Uterus (tissue), 4 donors: ENCODE results near the gene LRP1-AS. TPM values are rescaled to one million over a fixed set of nuclear protein-coding genes. Genes with fewer than 3 reads are reported as not detected.

ENCODE experiments used
- DNase-seq, 2 donors: peaks; one replicate each; pipeline ENCODE4 v3.0.0-alpha.2; 2019 to 2020
- H3K27ac ChIP-seq, 2 donors: fragments of 200-600 bp; sonication (generic); 1 replicate in 1 of 2; 2 replicates in 1 of 2; pipeline ENCODE4 v1.5.1; 2016 to 2018
- H3K27me3 ChIP-seq, 2 donors: fragments of 200-600 bp; sonication (generic); one replicate each; pipeline ENCODE4 v1.5.1; 2018 to 2019; ENCODE audit warnings: control low read depth in 1 of 2
- H3K36me3 ChIP-seq, 2 donors: fragments of 200-600 bp; sonication (generic); one replicate each; pipeline ENCODE4 v1.5.1; 2019; ENCODE audit warnings: control low read depth in 1 of 2
- H3K4me1 ChIP-seq, 2 donors: fragments of 200-600 bp; sonication (generic); one replicate each; pipeline ENCODE4 v1.5.1; 2018 to 2019; ENCODE audit warnings: control low read depth in 1 of 2
- H3K4me3 ChIP-seq, 2 donors: fragments of 200-600 bp; sonication (generic); 1 replicate in 1 of 2; 2 replicates in 1 of 2; pipeline ENCODE4 v1.5.1; 2018 to 2019; ENCODE audit warnings: mild to moderate bottlenecking in 1 of 2
- H3K9me3 ChIP-seq, 2 donors: fragments of 200-600 bp; sonication (generic); one replicate each; pipeline ENCODE4 v1.5.1; 2019; ENCODE audit warnings: control low read depth in 1 of 2
- POLR2A ChIP-seq, 2 donors: fragments of 450-650 bp; IDR thresholded peaks; one replicate each; pipeline ENCODE4 v1.6.1; 2016; ENCODE audit warnings: antibody characterized with exemption in 2 of 2, mild to moderate bottlenecking in 1 of 2, moderate library complexity in 1 of 2
- intact Hi-C: fragments of 100-400 bp; cut with DNase I; formaldehyde crosslinking; loops from one replicate; pipeline ENCODE4 v1.15.1; 2023; ENCODE audit warnings: low total_unique reads
- total RNA-seq, 4 donors: library from RNA; depleted of rRNA in 3 of 4; stranded (reverse); fragments of >200 nt in 3 of 4; gene quantifications; one replicate each; pipeline versions ENCODE4 v1.1.0 to v1.2.4, GENCODE V29; 2014 to 2023
- TF ChIP-seq, protein P1 (sequence below), 4 experiments: fragments of 200-600 bp in 2 of 4; fragments of 450-650 bp in 2 of 4; sonication (generic) in 2 of 4; IDR thresholded peaks; one replicate each; pipeline ENCODE4 v1.5.1; 2016 to 2019; ENCODE audit warnings: antibody characterized with exemption in 4 of 4, mild to moderate bottlenecking in 2 of 4, moderate library complexity in 1 of 4
- donor health status: DM: yes; HTN: yes; CAD: no.

LRP1-AS gene
- total RNA-seq, 4 donors from 2014 or later: not detected

DNA sequence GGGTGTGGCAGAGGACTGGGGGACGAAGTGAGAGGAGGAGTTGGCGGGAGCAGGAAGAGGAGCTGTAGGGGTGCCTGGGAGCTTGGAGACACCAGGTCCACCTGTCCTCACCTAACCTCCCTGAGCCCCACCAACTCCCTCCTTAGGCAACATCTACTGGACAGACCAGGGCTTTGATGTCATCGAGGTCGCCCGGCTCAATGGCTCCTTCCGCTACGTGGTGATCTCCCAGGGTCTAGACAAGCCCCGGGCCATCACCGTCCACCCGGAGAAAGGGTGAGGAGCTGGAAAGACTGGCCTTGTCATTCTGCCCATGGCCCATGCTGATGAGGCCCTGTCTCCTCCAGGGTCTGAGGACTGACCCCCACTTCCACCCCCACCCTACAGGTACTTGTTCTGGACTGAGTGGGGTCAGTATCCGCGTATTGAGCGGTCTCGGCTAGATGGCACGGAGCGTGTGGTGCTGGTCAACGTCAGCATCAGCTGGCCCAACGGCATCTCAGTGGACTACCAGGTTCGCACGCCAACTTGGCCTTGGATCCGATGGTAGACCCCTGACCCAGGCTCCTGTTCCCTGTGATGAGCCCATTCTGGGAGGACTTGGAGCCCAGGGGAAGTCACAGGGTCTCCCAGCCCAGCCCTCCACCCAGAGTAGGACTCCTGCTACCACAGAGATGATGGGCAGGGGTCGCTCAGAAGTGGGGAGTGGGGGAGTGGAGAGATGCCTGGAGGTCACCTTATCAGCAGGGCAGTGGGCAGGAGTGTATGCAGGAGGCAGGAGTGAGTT lies 36.7 kb upstream of the LRP1-AS start:
- TF ChIP-seq, protein P1, sequence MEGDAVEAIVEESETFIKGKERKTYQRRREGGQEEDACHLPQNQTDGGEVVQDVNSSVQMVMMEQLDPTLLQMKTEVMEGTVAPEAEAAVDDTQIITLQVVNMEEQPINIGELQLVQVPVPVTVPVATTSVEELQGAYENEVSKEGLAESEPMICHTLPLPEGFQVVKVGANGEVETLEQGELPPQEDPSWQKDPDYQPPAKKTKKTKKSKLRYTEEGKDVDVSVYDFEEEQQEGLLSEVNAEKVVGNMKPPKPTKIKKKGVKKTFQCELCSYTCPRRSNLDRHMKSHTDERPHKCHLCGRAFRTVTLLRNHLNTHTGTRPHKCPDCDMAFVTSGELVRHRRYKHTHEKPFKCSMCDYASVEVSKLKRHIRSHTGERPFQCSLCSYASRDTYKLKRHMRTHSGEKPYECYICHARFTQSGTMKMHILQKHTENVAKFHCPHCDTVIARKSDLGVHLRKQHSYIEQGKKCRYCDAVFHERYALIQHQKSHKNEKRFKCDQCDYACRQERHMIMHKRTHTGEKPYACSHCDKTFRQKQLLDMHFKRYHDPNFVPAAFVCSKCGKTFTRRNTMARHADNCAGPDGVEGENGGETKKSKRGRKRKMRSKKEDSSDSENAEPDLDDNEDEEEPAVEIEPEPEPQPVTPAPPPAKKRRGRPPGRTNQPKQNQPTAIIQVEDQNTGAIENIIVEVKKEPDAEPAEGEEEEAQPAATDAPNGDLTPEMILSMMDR (IDR thresholded peaks at IDR 0.05): no peak
- no peaks in the 10 kb centered on the region for H3K36me3 ChIP-seq
- H3K27ac ChIP-seq: no peak overlapping the region
- no peak overlapping the region for H3K4me3 ChIP-seq
- no peaks in the 10 kb centered on the region for H3K4me1 ChIP-seq
- H3K27me3 ChIP-seq: no peaks in the 10 kb centered on the region
- no peaks in the 10 kb centered on the region for H3K9me3 ChIP-seq
- no peak for DNase-seq
- intact Hi-C loops: loop anchor here (5.0 kb wide), 1 partner anchor 117 kb away; no protein-coding TSS in a partner anchor

DNA sequence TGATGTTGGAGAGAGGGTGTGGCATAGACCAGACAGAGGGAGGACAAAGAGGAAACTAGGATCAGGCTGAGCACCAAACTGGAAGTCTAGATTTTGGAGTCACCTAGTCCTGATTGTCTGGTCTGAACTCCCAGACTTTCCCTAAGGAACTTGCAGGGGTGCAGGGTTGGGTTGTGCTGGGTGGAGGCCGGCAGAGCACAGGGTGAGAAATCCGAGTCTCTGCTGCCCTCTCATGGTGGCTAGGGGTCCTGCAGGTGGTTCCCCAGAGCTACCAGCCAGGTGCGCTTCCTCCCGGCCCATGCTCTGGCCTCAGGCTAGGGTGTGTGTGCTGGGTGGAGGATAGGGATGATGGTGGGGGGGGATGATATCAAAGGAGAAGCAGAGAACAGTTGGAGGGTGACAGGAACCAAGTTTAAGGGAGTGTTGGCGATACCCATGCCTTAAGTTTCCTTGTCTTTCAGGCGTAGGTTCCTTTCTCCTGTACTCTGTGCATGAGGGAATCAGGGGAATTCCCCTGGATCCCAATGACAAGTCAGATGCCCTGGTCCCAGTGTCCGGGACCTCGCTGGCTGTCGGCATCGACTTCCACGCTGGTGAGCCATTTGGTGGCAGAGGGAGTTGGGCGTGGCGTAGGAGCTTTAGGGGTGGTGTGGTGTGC lies 35.6 kb upstream of the LRP1-AS start:
- no peak overlapping the region for H3K4me3 ChIP-seq
- H3K27me3 ChIP-seq: no peaks in the 10 kb centered on the region
- no peak overlapping the region for H3K27ac ChIP-seq
- TF ChIP-seq, protein P1 (IDR thresholded peaks at IDR 0.05): peak; percentile 79 to 94 (median 92)
- peak in 1 of 2 donors; percentile 16 for TF ChIP-seq POLR2A (IDR thresholded peaks at IDR 0.05)
- intact Hi-C loops: loop anchor here (5.0 kb wide), 1 partner anchor 116 kb away; no protein-coding TSS in a partner anchor
- H3K9me3 ChIP-seq: no peaks in the 10 kb centered on the region
- DNase-seq: peak; percentile 78 to 79
- H3K4me1 ChIP-seq: no peaks in the 10 kb centered on the region
- H3K36me3 ChIP-seq: no peaks in the 10 kb centered on the region

DNA sequence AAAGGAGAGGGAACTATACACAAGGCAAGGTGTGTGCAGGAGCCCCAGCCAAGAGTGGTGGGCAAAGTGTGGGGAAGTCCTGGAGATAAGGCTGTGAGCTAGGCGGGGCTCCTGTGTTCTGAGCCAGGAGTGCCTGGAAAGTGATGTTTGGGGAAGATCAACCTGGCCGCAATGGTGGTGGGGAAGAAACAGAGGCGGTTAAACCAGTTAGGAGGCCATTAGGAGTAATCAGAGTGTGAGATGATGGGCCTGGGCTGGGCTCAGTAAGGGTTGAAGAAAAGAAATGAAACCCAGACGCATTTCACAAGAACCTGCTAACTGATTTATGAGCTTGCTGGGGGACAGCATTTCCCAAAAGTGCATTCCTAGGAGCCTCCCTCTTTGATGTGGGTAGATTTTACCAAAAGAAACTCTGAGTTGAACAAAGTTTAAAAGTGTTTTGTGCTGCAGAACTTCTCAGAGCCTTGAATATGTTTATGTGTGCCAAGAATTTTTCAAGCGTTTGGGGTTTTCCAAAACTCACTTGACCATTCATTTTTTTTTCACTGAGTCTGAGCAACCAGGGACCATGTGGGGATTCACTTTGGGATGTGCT lies 34.2 kb upstream of the LRP1-AS start:
- Histone ChIP-seq H3K27ac (no peak overlapping the region), H3K4me3 (no peak overlapping the region), H3K4me1 (no peaks in the 10 kb centered on the region), H3K36me3 (no peaks in the 10 kb centered on the region), H3K9me3 (no peaks in the 10 kb centered on the region), H3K27me3 (no peaks in the 10 kb centered on the region)
- intact Hi-C loops: loop anchor here (5.0 kb wide), 1 partner anchor 114 kb away; no protein-coding TSS in a partner anchor
- DNase-seq: no peak
- no peak for TF ChIP-seq POLR2A (IDR thresholded peaks at IDR 0.05)
- TF ChIP-seq, protein P1 (IDR thresholded peaks at IDR 0.05): no peak

GRCh38 chr12:57181072-57181471 lies 33.7 kb upstream of the LRP1-AS start:
- Histone ChIP-seq H3K36me3 (no peaks in the 10 kb centered on the region), H3K4me3 (no peak overlapping the region), H3K27me3 (no peaks in the 10 kb centered on the region), H3K27ac (peak overlapping the region in 1 of 2 donors; percentile 1), H3K4me1 (no peaks in the 10 kb centered on the region), H3K9me3 (no peaks in the 10 kb centered on the region)
- TF ChIP-seq POLR2A (IDR thresholded peaks at IDR 0.05): no peak
- TF ChIP-seq, protein P1 (IDR thresholded peaks at IDR 0.05): no peak
- no peak for DNase-seq
- intact Hi-C loops: loop anchor here (5.0 kb wide), 1 partner anchor 114 kb away; no protein-coding TSS in a partner anchor
